Renal pelvis (tissue), 4 donors: ENCODE results near the gene ASIC5. TPM values are rescaled to one million over a fixed set of nuclear protein-coding genes. Genes with fewer than 3 reads are reported as not detected.
"Not testable (repeated sequence)": the region's sequence is repeated elsewhere in the genome, so short reads cannot be mapped to it uniquely, and the experiment has no call there.

ENCODE experiments used
- DNase-seq: peaks from one replicate; pipeline ENCODE4 v3.0.0-alpha.2; 2013
- polyA plus RNA-seq, 3 donors: library from polyadenylated mRNA; unstranded; fragments of 120-200 nt; gene quantifications; one replicate each; pipeline ENCODE4 v1.2.1, GENCODE V29; 2013; ENCODE audit not compliant: insufficient read length in 3 of 3

The ASIC5 gene
- polyA plus RNA-seq, 3 donors = 0.14 to 0.40 (median 0.17) TPM

DNA sequence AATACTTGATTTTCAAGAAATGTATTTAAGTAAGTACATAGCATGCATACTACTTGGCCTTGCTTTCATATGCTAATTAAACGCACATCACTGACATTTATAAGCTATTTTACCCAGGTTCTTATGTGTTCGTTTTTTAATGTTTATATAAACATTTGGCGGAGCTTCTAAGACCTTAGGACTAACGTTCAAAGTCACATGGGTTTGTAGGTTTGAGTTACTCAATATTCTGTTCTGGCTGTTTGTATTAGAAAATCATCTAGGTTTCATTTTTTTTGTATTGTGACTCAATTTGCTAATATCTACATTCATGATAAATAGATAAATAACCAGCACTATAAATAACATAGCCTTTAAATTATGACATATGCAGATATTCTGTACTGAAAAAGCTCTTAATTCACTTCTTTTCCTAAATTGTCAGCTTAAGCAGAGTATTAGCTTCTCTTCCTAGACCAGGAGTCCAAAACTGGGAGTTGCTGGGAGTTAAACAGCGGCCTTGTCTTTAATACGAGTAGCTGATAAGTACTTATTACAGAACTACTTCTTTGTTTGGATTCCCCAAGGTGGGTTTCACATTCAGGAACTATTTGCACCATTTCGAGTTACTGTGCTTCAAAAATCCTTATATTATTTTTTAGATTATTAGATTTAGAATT lies 65.3 kb downstream of the ASIC5 start:
- no peak for DNase-seq

DNA sequence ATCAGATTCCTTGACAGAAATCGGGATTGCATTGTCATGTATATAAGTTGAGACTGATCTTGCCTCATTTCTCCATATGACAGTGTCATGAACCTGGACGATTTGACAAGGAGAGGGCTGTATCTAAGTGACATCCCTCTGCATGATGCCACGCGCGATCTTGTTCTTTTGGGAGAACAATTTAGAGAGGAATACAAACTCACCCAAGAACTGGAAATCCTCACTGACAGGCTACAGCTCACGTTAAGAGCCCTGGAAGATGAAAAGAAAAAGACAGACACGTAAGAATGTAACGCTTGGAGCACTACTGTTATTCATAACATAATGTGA lies 66.3 kb downstream of the ASIC5 start:
- DNase-seq = no peak

DNA sequence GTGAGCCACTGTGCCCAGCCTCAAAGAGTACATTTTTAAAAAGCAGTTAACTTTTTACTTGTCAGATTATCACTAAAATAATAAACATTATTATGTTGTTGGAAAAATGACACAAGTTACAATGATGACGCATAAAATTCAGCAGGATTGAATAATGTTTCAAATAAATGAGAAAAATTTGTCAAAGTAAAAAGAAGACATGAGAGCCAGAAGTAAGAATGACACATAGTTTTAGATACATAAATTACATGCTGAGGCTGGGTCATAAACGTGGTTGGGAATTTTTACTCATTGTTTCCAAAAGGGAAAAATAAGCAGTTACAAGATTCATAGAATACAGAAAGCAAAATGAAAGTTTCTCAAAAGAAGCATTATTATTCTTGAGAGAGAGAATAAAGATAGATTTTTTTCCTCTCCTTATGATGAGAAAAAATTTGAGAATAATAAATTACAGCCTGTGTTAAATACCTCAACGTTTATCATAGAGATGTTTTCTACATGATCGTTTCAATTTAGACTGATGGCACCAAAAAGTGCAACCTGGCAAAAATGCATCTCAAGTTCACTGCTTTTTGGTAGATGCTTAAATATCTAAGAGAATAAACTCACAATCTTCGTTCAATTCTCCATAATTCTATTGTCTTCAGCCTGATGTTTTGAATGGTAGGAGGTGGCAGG lies 66.8 kb downstream of the ASIC5 start:
- DNase-seq = no peak

DNA sequence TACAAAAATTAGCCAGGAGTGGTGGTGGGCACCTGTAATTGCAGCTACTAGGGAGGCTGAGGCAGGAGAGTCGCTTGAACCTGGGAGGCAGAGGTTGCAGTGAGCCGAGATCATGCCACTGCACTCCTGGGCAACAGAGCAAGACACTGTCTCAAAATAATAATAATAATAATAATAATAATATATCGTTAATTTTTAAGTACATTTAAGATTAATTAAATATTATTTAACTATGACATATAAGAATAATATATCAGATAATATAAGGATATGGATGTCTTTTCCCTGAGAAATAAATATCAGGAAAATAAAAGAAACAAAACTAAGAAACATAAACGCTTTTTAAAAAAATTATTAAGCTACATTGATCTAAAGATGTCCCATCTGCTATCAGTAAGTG lies 68.5 kb downstream of the ASIC5 start:
- not testable (repeated sequence) for DNase-seq

DNA sequence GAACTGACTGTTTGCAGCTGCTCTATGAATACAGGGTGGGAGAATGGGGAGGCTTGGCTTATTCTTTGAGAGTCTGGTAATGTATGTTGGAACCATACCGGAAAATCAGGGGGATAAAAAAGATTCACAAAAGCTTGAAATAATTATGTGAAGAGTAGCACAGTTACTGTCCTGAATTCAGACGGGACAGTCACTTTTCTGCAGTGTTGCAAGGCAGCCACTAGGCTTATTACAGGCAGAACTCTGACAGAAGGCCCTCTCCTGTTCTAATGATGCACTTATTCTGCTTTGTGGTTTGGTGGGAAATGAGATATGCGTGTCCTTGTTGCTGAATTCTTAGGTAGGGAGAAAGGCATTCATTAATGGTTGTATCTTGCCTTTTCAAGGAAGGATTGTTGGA lies 70.1 kb downstream of the ASIC5 start:
- no peak for DNase-seq

DNA sequence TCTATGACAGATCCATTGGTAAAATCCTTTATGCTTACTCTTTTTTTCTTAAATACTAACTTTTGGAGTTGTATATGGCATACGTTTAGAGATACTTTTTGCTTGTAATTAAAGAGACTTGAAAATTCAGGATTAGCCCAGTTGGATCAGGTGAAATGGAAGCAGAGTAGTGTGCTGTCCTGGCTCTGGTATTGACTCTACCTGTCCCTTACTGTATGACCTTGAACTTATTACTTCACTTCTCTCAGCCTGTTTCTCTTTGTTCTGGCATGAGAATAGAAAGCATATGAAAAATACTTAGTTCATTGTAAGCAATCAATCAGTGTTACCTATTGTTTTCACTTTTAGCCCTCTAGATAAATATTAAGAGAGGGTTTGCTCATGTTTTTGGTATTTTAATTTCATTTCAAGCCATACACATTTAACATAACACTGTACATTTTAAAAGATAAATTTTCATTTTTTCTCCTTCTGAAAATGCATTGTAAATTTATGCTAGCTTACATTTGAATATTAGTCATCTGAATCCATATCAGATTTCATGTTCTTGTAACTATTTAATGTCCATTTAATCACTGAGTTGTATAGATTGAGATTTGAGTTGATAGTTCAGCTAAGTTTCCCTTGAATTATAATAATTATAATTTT lies 71.4 kb downstream of the ASIC5 start:
- no peak for DNase-seq

DNA sequence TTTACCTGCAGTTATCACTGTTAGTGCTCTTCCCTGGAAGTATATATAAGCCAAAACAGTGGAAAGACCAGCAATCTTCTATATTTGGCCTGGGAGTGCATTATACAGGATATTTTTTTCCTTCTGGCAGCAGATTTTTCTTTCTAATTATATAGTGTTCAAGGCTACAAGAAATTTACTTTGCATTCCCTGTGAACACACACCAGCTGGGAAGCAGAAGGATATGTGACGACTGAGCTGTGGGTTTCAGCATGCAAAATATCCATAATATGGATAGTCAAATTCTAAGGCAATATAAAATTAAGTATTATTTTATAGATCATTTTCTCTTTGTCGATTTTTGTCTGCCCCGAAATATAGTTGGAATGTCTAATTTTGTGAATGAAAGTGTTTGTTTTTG lies 76.1 kb downstream of the ASIC5 start:
- DNase-seq = no peak

DNA sequence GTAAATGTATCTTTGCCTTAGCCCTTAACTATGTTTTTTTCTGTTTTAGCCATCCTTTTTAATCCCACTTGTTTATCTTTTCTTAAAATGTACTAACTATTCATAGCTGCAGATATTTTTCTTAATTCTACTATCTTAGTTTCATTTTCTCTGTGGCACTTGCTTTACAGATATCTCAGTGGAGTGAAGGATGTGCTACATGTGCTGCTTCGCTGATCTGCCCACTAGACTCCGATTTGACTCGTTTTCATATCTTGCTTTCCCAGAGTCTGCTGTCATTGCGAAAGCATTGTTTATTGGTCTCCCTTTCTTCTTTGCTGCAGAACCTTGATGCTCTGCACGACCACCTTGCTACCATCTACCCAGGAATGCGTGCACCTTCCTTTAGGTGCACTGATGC lies 76.7 kb downstream of the ASIC5 start:
- no peak for DNase-seq

DNA sequence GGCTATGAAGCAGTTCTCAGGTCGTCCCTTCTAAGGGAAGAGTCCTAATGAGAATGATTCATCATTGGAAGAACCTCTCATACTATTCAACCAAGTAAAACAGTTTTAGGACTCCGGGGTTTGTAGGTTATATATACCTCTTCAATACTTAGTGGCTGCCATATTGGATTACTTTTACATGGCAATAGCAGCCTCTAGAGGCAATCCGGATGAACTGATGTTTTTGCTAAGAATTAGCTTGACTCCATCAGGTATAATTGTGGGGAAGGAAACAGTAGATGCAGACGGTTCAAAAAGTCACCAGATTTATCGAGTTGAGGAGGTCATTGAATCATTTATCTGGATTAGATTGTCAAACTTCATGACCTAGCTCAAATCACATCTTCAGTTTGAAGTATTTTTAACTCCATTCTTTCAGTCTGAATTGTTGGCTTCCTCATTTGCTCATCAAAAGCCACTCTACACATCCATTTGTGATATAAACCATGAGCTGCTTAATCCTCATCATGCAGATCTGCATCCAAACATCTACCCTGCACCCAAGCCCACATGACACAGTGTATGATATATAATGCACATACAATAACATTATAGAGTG lies 78.9 kb downstream of the ASIC5 start:
- peak; percentile 47 for DNase-seq

DNA sequence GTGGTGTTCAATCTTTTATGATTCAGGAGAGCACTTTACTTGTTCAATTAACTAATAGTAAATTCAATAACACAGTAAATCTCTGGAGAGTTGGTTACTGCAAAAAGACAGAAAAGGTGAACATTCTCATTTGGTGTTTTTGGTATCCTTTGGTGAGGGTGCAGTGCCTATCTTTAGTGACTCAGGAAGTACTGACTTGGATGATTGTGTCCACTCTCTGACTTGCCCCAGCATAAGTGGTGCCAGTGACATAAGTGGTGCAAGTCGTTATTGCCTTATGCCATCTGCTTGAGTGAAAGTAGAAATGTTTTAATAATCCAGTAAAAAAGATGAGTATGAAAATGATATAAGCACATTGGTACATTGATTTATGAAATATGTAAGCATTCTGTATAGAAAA lies 80.2 kb downstream of the ASIC5 start:
- no peak for DNase-seq

DNA sequence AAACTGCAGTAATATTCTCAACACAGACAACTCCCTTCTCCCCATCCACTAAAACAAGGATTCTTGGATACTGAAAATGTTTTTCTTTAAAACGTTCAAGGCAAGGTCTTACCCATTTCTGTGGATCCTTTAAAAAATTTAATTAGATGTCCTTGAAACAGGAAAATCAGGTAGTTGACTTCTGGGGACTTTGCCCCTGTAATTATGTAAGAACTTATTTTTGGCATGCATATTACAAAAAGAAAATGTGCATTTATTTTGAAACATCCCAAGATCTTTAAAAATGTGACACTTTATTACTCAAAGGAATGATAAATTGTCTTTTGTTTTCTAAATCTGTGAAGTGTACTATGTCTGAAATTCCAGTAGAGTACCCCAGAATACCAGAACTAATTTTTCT lies 81.4 kb downstream of the ASIC5 start:
- DNase-seq = no peak

DNA sequence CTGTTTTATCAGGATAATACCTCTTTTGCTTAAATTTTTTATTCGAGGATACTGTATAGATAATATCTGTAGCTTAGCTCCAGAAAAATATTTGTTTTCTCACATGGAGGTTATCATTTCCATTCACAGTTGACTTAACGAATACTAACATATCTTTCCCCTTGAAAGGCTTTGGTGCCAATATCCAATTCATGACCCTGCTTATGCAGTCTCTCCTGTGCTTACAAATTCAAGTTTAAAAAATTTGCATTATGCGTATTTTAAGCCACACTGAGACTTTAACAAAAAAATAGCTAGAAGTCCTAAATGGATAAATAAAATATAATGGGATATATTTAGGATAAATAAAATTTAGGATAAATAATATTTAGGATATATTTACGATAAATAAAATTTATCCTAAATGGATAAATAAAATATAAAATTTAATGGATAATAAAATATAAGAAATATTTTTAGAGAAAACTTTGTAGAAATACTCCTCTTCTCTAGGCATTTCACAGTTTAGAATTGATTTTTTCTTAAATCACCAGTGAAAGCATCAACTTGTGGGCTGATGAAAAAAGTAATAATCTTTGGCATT lies 84.7 kb downstream of the ASIC5 start:
- no peak for DNase-seq

DNA sequence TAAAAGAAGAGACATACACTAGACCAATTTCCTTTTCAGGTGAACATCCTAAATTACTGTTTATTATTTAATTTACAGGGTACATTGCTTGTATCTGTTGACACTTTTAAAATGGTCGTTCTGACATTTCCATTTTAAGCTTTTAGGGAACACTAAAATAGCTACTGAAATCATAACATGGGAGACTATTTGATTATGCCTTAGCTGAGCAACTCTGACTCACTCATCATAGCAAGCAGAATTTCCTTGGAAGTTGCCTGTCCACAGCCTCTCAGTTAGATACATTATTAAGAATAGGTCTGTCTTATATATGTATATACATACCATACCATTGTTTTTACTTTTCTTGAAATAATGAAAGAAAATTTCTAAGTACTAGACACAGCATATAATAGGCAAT lies 85.3 kb downstream of the ASIC5 start:
- DNase-seq = no peak

Other genes with a start within 250 kb of the ASIC5 start
- gene GUCY1A1, start 199.4 kb downstream of the ASIC5 start, polyA plus RNA-seq = 10 to 100 TPM; 60.0 to 84.8 (median 71.0) TPM
- 10 to 100 TPM; 59.1 to 64.4 (median 64.3) TPM for gene GUCY1B1, start 107.3 kb downstream of the ASIC5 start, polyA plus RNA-seq
- 1 to 10 TPM; 2.0 to 3.5 (median 2.7) TPM for gene TDO2, start 37.4 kb upstream of the ASIC5 start, polyA plus RNA-seq
- 10 to 100 TPM; 31.9 to 42.0 (median 36.3) TPM for gene CTSO, start 87.6 kb upstream of the ASIC5 start, polyA plus RNA-seq